Measurements from ENCODE around the gene KANSL2. TPM values are rescaled to one million over a fixed set of nuclear protein-coding genes. Genes with fewer than 3 reads are reported as not detected.
"Not testable (repeated sequence)": the region's sequence is repeated elsewhere in the genome, so short reads cannot be mapped to it uniquely, and the experiment has no call there.

Gene KANSL2
- total RNA-seq, 1 donor from 2014 or later, result 38.3 TPM

DNA sequence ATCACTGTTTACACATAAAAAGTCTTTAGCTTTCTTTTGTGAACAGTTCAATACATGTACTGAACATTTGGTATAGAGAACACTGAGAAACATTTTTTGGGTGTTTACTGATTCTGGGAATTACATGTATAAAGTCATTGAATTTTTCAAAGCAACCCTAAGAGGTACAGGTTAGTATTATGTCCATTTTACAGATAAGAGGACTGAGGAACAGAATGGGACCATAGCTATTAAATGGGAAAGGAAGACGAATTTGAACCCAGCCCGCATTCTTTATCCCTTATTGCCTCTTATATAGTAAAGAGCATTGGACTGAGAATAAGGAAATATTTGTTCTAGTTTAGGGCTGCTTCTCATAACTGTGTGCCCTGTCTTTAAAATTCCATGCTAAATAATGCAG is 889 bp upstream of the KANSL2 start:
- no peak for TF ChIP-seq CTCF (IDR thresholded peaks at IDR 0.05)
- H3K4me3 ChIP-seq, result peak overlapping the region; percentile 81
- no peaks in the 10 kb centered on the region for H3K9me3 ChIP-seq
- intact Hi-C loops (cut with DNase I), result no loop called here
- no peaks in the 10 kb centered on the region for H3K27me3 ChIP-seq (ENCODE audit: low read depth)
- no peak for ATAC-seq
- DNase-seq, result no peak
- no peak overlapping the region for H3K27ac ChIP-seq
- H3K36me3 ChIP-seq, result peaks cover 24% of the 10 kb centered on the region
- peaks cover 34% of the 10 kb centered on the region for H3K4me1 ChIP-seq

DNA sequence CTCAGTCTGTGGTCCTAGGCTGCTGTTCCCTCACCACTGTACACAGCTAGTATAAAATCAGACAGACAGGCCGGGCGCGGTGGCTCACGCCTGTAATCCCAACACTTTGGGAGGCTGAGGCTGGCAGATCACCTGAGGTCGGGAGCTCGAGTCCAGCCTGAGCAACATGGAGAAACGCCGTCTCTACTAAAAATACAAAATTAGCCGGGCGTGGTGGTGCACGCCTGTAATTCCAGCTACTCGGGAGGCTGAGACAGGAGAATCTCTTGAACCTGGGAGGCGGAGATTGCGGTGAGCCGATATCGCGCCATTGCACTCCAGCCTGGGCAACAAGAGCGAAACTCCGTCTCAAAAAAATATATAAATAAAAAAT is 481 bp upstream of the KANSL2 start:
- peak overlapping the region; percentile 81 for H3K4me3 ChIP-seq
- H3K36me3 ChIP-seq, result peaks cover 27% of the 10 kb centered on the region
- DNase-seq; intact Hi-C loops (cut with DNase I); ATAC-seq; H3K27me3 ChIP-seq (ENCODE audit: low read depth); H3K9me3 ChIP-seq: not testable (repeated sequence)
- H3K27ac ChIP-seq, result peak overlapping the region; percentile 96
- H3K4me1 ChIP-seq, result peaks cover 38% of the 10 kb centered on the region

- H3K4me3 ChIP-seq, result peak overlapping the region; percentile 81
- DNase-seq, result no peak
- H3K27ac ChIP-seq, result peak overlapping the region; percentile 96
- intact Hi-C loops (cut with DNase I), result no loop called here
- no peak for TF ChIP-seq CTCF (IDR thresholded peaks at IDR 0.05)
- peak in 1 of 2 donors; percentile 6 for ATAC-seq
- no peaks in the 10 kb centered on the region for H3K9me3 ChIP-seq
- H3K27me3 ChIP-seq (ENCODE audit: low read depth), result no peaks in the 10 kb centered on the region
- H3K4me1 ChIP-seq, result peaks cover 46% of the 10 kb centered on the region
- peaks cover 39% of the 10 kb centered on the region for H3K36me3 ChIP-seq
Measured at GRCh38 chr12:48681399-48681709, 684 bp downstream of the KANSL2 start.

DNA sequence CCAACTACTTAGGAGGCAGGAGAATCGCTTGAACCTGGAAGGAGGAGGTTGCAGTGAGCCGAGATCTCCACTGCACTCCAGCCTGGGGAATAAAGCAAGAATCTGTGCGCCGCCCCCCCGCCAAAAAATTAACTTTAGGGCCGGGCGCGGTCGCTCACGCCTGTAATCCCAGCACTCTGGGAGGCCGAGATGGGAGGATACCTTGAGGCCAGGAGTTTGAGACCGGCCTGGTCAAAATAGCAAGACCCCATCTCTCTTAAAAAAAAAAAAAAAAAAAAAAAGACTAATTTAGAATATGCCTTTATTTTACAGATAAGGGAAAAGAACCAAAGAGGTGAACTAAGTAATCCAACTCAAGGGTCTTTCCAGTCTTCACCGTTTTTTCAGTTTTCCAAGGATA is 1.2 kb downstream of the KANSL2 start:
- H3K4me3 ChIP-seq, result peak overlapping the region; percentile 81

GRCh38 chr12:48678551-48679185 is 3.4 kb downstream of the KANSL2 start:
- no peak for TF ChIP-seq CTCF (IDR thresholded peaks at IDR 0.05)
- no peak overlapping the region for H3K27ac ChIP-seq
- intact Hi-C loops (cut with DNase I), result no loop called here
- H3K36me3 ChIP-seq, result peaks cover 59% of the 10 kb centered on the region
- no peaks in the 10 kb centered on the region for H3K27me3 ChIP-seq (ENCODE audit: low read depth)
- no peaks in the 10 kb centered on the region for H3K9me3 ChIP-seq
- peak overlapping the region; percentile 15 for H3K4me3 ChIP-seq
- DNase-seq (no peak), ATAC-seq (no peak)
- H3K4me1 ChIP-seq, result peaks cover 56% of the 10 kb centered on the region

More for the DNA sequence above, 1.2 kb downstream of the KANSL2 start:
- ATAC-seq (no peak), DNase-seq (no peak)
- H3K9me3 ChIP-seq, result no peaks in the 10 kb centered on the region
- intact Hi-C loops (cut with DNase I), result no loop called here
- H3K36me3 ChIP-seq, result peaks cover 44% of the 10 kb centered on the region
- peaks cover 48% of the 10 kb centered on the region for H3K4me1 ChIP-seq
- no peaks in the 10 kb centered on the region for H3K27me3 ChIP-seq (ENCODE audit: low read depth)
- no peak for TF ChIP-seq CTCF (IDR thresholded peaks at IDR 0.05)
- H3K27ac ChIP-seq, result no peak overlapping the region

- intact Hi-C loops (cut with DNase I), result no loop called here
- DNase-seq, result no peak
- Histone ChIP-seq H3K4me1 (peaks cover 9% of the 10 kb centered on the region), H3K9me3 (no peaks in the 10 kb centered on the region), H3K4me3 (no peak overlapping the region), H3K27ac (no peak overlapping the region), H3K36me3 (peaks cover 94% of the 10 kb centered on the region), H3K27me3 (ENCODE audit: low read depth) (no peaks in the 10 kb centered on the region)
- no peak for ATAC-seq
- no peak for TF ChIP-seq CTCF (IDR thresholded peaks at IDR 0.05)
Measured at GRCh38 chr12:48671231-48671856, 10.7 kb downstream of the KANSL2 start.
